Retinal pigment epithelial cell (primary cell): ENCODE data around the gene ZNF774.

Source experiments
- DNase-seq: peaks from one replicate; pipeline ENCODE4 v3.0.0-alpha.2; 2010; ENCODE audit warnings: low read depth
- H3K4me3 ChIP-seq: 2 replicates; pipeline ENCODE4 v1.5.1; 2011; ENCODE audit warnings: mild to moderate bottlenecking, low read length, control low read depth, moderate library complexity
- CTCF ChIP-seq: conservative IDR thresholded peaks from 2 replicates; pipeline ENCODE4 v1.5.1; 2011; ENCODE audit warnings: low read depth, low read length, control low read depth, inconsistent platforms

The ZNF774 gene

GRCh38 chr15:90376789-90377188 lies 24.7 kb downstream of the ZNF774 start:
- no peak for TF ChIP-seq CTCF
- no peak for DNase-seq

GRCh38 chr15:90379263-90379662 lies 27.2 kb downstream of the ZNF774 start:
- no peak for DNase-seq
- no peak for TF ChIP-seq CTCF
- H3K4me3 ChIP-seq = no peak overlapping the region

More at GRCh38 chr15:90376789-90377188, 24.7 kb downstream of the ZNF774 start:
- H3K4me3 ChIP-seq = no peak overlapping the region

GRCh38 chr15:90381515-90381914 lies 29.4 kb downstream of the ZNF774 start:
- H3K4me3 ChIP-seq = no peak overlapping the region
- no peak for TF ChIP-seq CTCF

GRCh38 chr15:90382320-90382719 lies 30.2 kb downstream of the ZNF774 start:
- H3K4me3 ChIP-seq = no peak overlapping the region
- DNase-seq = no peak
- TF ChIP-seq CTCF = no peak

More at GRCh38 chr15:90381515-90381914, 29.4 kb downstream of the ZNF774 start:
- no peak for DNase-seq

GRCh38 chr15:90386221-90386620 lies 34.1 kb downstream of the ZNF774 start:
- DNase-seq = no peak
- no peak for TF ChIP-seq CTCF
- no peak overlapping the region for H3K4me3 ChIP-seq

- H3K4me3 ChIP-seq = peak within 1 kb of the TSS; percentile 78
- TF ChIP-seq CTCF = no peak
- peak; percentile 77 for DNase-seq
Measured at GRCh38 chr15:90387534-90388461, 35.7 kb downstream of the ZNF774 start, which contains the start of gene IQGAP1. Gene IQGAP1, plus strand, starts transcription at chr15:90388242. Its CDS starts 100 bp downstream, at chr15:90388342.
